Hindlimb muscle (tissue), 1 donor: ENCODE results near the gene RIPOR3. TPM values are rescaled to one million over a fixed set of nuclear protein-coding genes. Genes with fewer than 3 reads are reported as not detected.
"Not testable (repeated sequence)": the region's sequence is repeated elsewhere in the genome, so short reads cannot be mapped to it uniquely, and the experiment has no call there.

Experiments
- DNase-seq: peaks from one replicate; pipeline ENCODE4 v3.0.0-alpha.2; 2013
- polyA plus RNA-seq: library from polyadenylated mRNA; unstranded; fragments of 120-200 nt; gene quantifications from one replicate; pipeline ENCODE4 v1.2.1, GENCODE V29; 2013; ENCODE audit not compliant: insufficient read length

RIPOR3 gene
- polyA plus RNA-seq, 1 donor, result 4.0 TPM

DNA sequence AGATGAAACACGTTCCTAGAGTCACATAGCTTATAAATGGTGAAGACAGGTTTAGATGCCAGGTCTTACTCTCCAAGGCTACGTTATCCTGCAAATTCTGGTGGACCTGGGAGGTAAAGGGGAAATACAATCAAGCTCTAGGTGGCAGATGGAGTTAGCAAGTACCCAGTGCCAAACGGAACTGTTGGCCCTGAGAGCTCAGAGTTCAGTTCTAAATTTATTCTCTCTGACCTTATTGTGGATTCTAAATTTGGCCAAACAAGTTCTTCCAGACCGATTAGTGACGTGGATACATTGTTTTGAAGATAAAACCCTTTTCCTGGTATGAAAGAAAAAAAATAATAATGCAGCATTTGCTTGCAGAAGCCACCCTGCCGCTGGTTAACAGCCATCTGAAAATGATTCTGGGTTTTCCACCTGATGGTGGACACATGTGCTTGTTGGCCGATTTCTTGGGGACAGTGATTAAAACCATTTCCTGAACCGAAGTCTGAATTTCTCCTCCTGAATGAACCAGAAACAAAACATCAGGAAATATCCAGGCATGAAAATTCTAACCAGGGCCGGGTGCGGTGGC, 32.5 kb downstream of the RIPOR3 start:
- DNase-seq, result no peak

- DNase-seq, result peak; percentile 91
Measured at GRCh38 chr20:50655311-50655880, 35.9 kb downstream of the RIPOR3 start.

DNA sequence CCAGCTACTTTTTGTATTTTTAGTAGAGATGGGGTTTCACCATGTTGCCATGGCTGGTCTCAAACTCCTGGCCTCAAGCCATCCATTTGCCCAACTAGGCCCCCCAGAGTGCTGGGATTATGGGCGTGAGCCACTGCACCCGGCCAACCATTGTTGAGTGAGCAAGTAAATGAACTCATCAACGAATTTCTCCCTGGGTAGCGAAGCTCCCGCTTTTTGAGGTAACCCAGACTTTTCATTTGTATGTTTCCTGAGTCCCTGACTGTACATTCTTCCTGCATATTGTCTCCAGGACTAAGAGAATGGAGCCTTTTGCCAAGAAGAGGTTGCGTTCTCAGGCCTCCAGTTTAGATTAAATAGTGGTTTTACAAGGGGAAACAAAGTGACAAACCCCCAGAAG, 36.4 kb downstream of the RIPOR3 start:
- no peak for DNase-seq

GRCh38 chr20:50652702-50653294, 38.5 kb downstream of the RIPOR3 start:
- DNase-seq, result no peak

- DNase-seq, result no peak
Measured at GRCh38 chr20:50651676-50652075, 39.7 kb downstream of the RIPOR3 start.

DNA sequence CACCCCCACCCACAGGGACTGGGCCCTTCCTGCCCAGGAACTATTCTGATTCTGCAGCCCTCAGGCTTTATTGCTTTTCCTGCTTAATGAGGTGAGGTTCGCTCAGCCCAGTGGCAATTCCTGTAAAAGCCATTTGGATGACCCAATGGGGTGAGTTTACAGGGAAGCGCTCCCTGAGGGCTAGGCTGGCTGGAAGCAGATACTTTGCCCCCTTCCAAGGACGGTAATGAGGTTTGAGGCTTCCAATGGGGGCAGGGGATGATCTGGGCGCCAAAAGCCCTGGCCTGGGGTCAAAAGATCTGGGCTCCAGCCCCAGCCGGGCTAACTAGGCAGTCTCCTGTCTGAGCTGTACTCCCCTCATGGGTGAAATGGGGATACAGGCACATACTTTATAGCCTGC, 41.8 kb downstream of the RIPOR3 start:
- peak; percentile 44 for DNase-seq

DNA sequence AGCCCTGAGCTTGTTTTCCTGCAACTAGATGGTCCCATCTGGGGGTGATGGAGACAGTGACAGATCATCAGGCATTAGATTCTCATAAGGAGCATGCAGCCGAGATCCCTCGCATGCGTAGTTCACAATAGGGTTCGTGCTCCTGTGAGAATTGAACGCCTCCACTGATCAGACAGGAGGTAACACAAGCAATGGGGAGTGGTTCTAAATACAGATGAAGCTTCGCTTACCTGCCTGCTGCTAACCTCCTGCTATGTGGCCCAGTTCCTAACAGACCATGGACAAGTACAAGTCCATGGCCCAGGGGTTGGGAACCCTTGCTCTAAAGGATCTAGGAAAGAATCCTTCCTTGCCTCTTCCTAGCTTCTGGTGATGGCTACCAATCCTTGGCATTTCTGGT, 42.7 kb downstream of the RIPOR3 start:
- DNase-seq, result no peak

DNA sequence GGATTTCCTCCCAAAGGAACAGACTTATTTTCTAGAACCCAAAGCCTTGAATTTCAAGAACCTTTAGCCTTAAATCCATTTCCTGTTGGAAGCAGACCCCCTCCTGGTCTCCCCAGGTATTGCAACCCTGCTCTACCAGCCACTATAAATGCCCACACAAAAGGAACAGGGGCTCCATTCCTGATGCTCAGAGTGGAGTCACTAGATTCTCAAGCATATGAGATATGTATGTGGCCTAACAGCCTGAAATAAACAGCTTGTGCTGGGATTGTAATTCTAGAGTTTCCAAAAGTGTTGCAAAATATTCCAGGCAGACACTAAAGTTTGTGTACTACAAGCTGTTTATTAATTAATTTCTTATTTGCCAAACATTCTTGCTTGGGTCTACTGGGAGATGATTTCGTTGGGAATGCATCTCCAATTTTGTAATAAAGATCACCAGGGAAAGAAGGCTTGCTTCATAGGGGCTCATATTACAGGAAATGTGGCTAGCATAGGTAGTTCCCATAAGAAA, 44.8 kb downstream of the RIPOR3 start:
- DNase-seq, result no peak

- DNase-seq, result no peak
Measured at GRCh38 chr20:50645253-50646068, 45.9 kb downstream of the RIPOR3 start.

DNA sequence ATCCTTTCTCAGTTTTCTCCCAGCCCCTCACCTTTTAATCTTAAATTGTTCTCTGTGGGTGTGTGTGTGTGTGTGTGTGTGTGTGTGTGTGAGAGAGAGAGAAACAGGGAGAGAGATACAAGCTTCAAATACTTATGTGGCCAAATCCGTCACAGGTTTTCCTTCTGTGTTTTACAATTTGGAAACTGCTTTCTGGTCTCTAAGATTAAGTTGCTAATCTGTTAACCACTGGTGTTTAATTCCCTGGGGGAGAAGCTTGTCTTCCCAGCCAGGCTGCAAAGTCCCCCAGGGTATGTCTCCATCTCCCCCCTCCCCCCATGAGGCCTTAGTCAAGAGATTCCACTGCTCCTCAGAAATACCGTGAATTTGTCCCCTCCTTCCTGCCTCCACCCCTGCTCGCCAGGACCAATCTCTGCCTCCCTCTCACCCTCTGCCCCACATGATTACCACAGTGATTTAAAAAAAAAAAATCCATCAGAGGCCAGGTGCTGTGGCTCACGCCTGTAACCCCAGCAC, 49.0 kb downstream of the RIPOR3 start:
- DNase-seq, result no peak

- DNase-seq, result not testable (repeated sequence)
Measured at GRCh38 chr20:50641625-50642287, 49.6 kb downstream of the RIPOR3 start.

- DNase-seq, result not testable (repeated sequence)
Measured at GRCh38 chr20:50639971-50640711, 51.2 kb downstream of the RIPOR3 start.

- not testable (repeated sequence) for DNase-seq
Measured at GRCh38 chr20:50638015-50638847, 53.1 kb downstream of the RIPOR3 start.

DNA sequence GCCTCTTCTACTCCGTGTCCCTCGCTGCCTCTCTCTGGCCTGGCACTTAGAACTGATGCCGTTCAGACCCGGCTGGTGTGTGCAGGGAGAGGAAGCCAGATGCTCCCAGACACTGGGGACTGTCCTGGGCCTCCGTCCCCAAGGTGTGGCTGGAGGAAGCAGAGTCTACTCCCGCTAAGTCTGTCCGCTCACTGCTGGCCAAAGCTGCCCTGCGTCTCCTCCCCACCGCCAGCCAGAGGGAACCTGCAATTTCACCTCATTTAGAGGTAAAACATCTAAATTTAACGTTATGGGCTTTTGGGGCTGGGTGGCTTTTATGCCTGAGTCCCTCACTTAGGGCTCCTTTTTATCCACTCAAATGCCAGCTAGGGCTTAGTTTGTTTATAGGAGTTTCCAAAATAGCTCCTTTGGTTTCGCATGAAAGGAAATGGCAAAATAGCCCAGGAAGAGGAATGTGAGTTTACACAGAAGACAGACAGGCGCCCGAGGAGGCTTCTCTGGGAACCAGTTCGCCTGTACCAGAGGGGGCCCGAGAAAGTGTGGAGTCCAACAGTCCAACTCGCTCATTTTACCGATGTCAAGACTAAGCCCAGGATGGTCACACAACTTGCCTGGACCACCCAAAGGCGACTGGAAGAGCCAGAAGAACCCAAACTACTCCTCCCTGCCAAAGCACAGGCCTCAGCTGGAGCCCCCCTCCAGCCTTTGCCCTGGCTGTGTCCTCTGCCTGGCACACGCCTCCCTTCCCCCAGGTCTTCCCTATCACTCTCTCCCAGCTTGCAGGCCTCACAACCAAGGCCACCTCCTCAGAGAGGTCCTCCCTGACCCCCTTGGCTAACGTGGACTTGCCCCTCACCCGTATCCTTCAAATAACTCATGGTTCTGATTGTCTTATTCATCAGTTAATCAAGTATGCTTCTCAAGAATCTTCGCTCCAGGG, 54.5 kb downstream of the RIPOR3 start:
- DNase-seq, result no peak

- peak; percentile 72 for DNase-seq
Measured at GRCh38 chr20:50635676-50636600, 55.4 kb downstream of the RIPOR3 start.

DNA sequence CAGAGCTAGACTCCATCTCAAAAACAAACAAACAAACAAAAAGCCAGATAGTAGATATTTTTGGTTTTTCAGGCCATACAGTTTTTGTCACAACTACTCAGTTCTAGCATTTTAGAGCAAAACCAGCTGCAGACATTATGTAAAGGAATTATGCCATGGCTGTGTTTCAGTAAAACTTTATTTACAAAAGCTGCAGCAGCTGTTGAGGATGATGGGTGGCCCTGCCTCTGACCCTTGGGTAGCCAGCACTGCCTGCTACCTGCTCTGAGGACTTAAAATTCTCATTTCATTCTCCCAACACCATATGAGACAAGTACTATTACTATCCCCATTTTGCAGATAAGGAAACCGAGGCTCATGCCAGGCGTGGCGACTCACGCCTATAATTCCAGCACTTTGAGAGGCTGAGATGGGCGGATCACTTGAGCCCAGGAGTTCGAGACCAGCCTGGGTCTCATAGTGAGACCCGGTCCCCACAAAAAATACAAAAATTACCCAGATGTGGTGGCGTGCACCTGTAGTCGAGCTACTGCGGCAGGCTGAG, 56.3 kb downstream of the RIPOR3 start:
- DNase-seq, result no peak

GRCh38 chr20:50634191-50634590, 57.2 kb downstream of the RIPOR3 start:
- DNase-seq, result no peak

DNA sequence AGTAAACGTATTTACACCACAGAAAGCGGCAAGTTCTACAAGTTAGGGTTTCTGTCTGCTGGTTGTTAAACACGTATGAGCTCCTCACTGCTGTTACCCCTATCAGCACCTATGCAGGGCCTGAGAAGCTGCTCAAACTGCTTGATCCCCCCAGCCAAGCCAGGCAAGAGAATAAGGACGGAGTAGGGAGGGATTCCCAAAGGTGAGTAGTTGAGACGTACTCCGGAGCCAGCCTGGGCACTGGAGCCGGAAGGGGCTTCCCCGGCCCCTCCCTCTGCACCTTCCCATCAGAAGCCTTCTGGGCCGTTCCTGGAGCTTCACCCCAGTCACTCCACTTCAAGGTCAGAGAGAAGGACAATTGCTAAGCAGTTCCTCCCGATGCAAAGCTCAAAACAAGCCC, 58.0 kb downstream of the RIPOR3 start:
- no peak for DNase-seq
